Globus pallidus (tissue), 1 donor: ENCODE measurements around the gene TRIM2.
"Not testable (repeated sequence)": the region's sequence is repeated elsewhere in the genome, so short reads cannot be mapped to it uniquely, and the experiment has no call there.

Experiments
- DNase-seq: peaks from one replicate; pipeline ENCODE4 v3.0.0-alpha.2; 2015; ENCODE audit warnings: low spot score

Gene TRIM2

DNA sequence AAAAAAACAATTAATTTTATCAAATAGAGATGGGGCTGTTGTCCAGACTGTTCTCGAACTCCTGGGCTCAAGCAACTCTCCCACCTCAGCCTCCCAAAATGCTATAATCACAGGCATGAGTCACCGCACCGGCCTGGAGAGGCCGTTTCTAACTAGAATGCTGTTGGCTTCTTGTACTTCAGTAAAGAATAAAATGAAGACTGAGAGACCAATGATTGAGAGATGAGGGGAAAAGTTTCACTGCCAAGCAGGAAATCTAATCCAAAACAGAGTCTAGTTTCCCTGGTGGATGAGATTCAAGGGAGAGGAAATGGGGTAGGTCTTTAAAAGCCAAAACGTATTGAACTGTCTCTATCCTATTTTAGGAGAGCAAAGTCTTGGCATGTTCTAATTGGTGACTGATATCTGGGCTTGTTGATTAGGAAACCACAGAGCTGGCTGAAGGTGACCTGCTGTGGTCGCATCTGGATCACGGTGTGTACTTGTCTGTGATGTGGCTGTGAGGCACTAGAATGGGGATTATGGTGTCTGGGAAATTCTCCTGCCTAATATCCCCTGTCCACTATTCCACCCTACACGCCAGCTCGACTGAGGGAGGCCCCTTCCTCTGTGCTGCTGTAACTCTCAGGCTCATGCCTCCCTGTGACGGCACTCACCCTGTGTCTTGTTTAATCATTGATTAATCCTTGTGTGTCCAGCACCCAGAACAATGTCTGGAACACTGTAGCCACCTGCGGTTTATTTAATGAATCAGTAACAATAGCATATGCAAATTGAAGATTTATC lies 15.0 kb upstream of the TRIM2 start:
- no peak for DNase-seq

DNA sequence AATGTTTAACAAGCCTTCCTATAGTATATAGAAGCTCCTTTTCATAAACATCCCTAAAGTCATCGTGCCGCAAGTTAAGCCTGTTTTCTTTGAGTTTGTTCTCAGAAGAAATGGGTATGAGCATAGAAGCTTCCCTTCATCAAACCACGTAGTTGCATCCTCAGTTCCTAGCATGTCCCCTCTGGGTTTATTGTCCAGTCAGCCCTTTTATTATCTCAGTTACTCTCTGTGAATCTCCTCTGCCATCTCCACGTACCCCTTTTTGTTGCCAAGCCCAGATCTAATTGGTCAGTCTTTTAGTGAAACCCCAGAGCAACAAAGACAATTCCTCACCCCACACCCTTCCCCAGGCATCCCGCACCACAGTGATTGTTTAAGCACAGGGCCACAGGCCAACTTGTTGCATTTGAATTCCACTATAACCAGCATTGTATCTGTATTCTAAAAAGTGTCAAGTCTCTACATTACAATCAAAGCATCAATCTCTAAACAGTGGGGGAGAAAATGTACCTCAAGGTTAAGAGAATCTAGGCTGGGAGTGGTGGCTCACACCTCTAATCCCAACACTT lies 12.4 kb upstream of the TRIM2 start:
- no peak for DNase-seq

GRCh38 chr4:153197301-153197700 lies 6.9 kb upstream of the TRIM2 start:
- no peak for DNase-seq

DNA sequence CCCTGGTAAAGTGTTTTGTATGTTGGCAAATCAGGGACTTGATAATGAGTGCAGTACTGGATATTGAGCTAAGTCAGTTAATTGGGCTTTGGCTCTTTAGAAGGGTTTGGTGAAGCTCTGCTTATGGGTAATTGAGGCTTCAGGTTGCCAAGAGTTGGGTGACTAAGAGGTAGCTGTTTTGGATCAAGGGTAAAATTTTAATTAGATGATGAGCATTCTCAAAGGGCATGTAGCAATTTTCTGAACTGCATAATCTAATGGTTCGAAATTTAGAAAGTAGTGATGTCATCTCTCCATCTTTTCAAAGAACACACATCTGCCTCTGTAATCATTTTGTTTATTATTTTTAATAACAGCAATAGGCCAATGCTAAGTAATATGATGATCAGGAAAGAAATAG lies 5.5 kb upstream of the TRIM2 start:
- DNase-seq: no peak

DNA sequence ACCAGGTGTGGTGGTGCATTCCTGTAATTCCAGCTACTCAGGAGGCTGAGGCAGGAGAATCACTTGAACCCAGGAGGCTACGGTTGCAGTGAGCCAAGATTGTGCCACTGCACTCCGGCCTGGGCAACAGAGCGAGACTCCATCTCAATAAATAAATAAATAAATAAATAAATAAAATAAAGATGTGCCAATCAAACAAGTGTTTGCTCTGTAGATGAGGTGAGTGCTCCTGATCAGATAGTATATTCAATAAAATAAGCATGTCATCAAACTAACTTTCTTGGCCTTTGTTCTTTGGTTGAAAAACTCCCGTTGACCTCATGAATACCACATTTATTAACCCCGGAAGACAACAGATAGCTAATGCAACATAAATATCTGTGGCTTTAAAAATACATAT lies 497 bp upstream of the TRIM2 start:
- DNase-seq: not testable (repeated sequence)

GRCh38 chr4:153204728-153205648 lies 745 bp downstream of the TRIM2 start:
- DNase-seq: no peak

- DNase-seq: no peak
Observed at GRCh38 chr4:153205757-153206156, 1.5 kb downstream of the TRIM2 start.

DNA sequence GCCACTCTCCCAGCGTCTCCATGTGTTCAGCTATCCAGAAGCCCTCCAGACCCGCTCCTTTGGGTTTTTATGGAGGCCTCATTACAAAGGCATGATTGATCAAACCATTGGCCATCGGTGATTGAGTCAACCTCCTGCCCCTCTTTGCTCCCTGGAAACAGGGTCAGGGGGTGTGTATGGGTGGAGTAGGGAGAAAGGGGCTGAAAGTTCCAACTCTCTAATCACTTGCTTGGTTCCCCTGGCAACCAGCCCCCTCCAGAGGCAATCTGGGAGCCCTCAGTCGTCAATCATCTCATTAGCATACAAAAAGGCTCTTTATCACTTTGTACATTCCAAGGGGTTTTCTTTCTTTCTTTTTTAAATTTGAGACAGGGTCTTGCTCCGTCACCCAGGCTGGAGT lies 2.3 kb downstream of the TRIM2 start:
- no peak for DNase-seq

- no peak for DNase-seq
Observed at GRCh38 chr4:153207027-153207426, 2.8 kb downstream of the TRIM2 start.

DNA sequence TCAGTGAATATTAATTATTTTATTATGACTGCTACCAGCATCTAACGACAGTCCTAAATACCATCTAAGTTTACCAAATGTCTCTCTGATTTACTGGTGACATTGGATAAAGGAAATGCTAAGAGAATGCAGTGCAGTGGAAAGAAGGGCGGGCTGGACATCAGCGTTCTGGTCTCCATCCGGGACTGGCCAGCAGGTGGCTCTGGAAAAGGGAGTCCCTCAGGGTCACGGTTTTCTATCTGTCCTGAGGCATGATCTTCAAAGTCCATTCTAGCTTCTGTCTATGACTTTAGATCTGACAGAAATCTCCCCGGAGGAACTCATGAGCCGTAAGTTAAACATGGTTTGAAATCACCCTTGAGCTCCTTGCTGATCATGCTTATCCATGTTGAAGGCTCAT lies 3.3 kb downstream of the TRIM2 start:
- DNase-seq: peak; percentile 66

DNA sequence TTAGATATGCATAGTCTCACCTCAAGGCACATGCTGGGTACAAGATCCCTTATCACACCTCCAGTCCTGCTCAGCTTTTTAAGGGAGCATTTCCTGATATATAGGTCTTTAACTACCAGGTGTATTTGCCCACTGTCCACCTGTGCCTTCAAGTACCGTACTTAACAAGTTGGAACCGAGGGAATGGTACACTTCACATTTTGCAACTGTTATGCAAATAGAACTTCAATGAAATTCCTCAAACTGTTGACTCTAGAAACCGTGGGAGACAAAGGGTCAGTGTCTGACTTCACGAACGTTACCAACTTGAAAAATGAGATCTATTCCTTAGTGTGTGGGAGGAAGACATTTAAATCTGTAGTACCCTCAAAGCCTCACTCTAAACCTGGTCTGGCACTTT lies 5.2 kb downstream of the TRIM2 start:
- DNase-seq: no peak

- DNase-seq: no peak
Observed at GRCh38 chr4:153210727-153211126, 6.5 kb downstream of the TRIM2 start.

- no peak for DNase-seq
Observed at GRCh38 chr4:153211986-153212728, 7.9 kb downstream of the TRIM2 start.

- DNase-seq: no peak
Observed at GRCh38 chr4:153212736-153213135, 8.5 kb downstream of the TRIM2 start.

DNA sequence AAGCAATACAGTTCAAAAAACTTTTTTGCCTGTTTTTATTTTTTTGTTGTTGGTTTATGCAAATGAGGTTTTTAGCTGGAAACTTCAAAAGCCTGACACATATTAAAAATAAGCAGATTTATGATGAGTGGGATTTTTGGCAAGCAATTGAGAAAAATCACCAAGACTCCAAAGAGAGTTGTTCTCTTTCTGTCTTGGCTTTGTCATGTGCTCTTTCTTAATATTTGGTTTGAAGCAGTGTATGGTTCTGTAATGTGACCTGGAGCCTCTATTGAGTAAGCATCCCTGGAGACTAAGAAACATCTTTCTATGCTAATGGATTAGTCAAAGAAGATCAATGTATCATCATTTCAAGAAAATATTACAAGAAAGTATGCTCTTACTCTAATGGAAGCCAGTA lies 11.7 kb downstream of the TRIM2 start:
- no peak for DNase-seq

DNA sequence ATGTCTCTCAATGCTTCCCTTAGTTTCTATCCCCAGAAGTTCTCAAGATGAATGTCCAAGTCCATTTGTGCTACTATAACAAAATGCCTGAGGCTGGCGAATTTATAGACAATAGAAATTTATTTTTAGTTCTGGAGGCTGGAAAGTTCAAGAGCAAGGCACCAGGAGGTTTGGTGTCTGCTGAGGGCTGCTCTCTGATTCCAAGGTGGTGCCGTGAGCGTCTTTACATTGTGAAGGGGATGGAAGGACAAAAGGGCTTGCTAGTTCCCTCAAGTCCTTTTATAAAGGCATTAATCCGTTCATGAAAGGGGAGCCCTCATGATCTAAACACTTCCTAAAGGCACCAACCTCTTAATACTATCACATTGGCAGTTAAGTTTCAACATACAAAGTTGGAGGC lies 12.3 kb downstream of the TRIM2 start:
- no peak for DNase-seq

- DNase-seq: no peak
Observed at GRCh38 chr4:153217440-153217839, 13.2 kb downstream of the TRIM2 start.

GRCh38 chr4:153218961-153219360 lies 14.7 kb downstream of the TRIM2 start:
- no peak for DNase-seq

DNA sequence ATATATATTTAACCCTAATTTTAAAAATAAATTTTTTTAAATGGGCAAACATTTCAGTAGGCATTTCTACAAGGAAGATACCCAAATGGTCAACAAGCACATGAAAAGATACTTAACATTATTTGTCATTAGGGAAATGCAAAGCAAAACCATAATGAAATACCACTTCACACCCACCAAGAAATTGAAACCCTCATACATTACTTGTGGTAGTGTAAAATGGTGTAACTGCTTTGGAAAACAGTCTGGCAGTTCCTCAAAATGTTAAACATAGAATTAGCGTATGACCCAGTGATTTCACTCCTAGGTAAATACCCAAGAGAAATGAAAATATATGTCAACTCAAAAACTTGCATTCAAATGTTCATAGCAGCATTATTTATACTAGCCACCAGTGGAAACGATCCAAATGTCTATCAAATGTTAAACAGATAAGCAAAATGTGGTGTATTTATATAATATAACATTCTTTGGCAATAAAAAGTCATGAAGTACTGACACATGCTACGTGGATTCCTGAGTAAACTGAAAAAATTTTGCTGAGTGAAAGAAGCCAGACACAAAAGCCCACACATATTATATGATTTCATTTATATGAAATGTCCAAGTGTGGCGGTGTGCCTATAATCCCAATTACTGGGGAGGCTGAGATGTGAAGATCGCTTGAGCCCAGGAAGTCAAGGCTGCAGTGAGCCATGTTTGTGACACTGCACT lies 16.6 kb downstream of the TRIM2 start:
- DNase-seq: no peak

DNA sequence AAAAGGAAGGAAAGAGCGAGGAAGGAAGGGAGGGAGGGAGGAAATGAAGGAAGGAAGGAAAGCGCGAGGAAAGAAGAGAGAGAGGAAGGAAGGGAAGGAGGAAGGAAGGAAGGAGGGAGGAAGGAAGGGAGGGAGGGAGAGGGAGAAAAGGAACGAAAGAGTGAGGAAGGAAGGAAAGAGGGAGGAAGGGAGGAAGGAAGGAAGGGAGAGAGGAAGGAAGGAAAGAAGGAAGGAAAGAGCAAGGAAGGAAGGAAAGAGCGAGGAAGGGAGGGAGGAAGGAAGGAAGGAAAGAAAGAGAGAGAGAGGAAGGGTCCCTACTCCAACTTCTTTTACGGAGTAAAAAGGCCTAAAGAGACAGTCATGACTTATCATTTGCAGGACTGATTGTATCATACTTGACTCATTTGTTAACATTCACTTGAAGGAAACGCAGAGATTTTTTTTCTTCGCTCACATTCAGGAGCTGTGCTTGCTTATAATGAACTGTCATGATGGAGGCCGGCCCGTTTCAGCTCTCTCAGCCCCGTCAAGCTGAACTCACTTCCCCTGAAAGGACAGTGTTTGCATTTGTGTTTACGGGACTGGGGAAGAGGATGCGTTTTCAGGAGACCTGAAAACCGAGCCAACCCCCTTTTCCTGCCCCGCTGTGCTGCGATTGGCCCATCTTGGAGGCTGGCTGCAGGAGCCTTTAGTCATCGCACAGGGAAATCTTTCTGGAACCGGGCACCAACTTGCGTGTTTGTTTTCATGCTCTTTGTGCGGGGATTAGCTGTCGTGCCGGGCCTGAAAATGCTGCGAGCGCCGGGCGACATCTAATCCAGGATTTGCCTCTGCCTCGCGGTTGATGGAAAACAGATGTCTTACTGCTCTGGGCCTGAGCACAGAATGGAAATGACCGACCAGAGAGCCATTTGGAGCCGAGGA lies 17.8 kb downstream of the TRIM2 start:
- peak; percentile 59 for DNase-seq
